ENCODE results near the gene SEMA3A. TPM values are rescaled to one million over a fixed set of nuclear protein-coding genes. Genes with fewer than 3 reads are reported as not detected.

Gene SEMA3A
- total RNA-seq, 4 donors from 2014 or later, result 27.8 to 39.0 (median 34.5) TPM

DNA sequence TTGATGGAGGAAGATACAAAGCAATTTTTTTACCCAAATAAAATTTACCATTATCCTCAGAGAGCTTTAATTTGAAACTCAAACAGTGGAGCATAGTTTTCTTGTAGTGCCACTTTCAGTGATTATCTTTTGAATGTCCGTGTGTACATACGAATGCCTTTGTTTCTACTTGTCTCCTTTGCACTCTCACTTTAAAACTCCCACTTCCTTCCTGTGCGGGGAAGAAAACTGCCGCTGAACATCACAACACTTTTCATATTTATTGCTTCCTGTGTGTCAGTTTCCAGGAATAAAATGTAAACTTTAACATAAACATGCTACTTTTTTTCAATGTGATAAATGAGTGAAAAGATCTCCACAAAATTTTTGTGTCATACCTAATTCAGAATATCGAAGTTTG lies 102.4 kb downstream of the SEMA3A start:
- H3K4me3 ChIP-seq, result peak overlapping the region in 2 of 4 donors; percentile 2 to 7
- no peaks in the 10 kb centered on the region for H3K36me3 ChIP-seq
- H3K27me3 ChIP-seq, result no peaks in the 10 kb centered on the region
- peaks cover 0 to 27% (median 14%) of the 10 kb centered on the region in 4 donors for H3K4me1 ChIP-seq
- 30% methylated on average over 5 of the region's 5 CpGs for WGBS
- H3K9me3 ChIP-seq, result no peaks in the 10 kb centered on the region
- no peak for DNase-seq (ENCODE audit: extremely low spot score)
- no peak for TF ChIP-seq EP300 (IDR thresholded peaks at IDR 0.05)
- TF ChIP-seq POLR2AphosphoS5 (IDR thresholded peaks at IDR 0.05), result no peak
- TF ChIP-seq, protein P1, sequence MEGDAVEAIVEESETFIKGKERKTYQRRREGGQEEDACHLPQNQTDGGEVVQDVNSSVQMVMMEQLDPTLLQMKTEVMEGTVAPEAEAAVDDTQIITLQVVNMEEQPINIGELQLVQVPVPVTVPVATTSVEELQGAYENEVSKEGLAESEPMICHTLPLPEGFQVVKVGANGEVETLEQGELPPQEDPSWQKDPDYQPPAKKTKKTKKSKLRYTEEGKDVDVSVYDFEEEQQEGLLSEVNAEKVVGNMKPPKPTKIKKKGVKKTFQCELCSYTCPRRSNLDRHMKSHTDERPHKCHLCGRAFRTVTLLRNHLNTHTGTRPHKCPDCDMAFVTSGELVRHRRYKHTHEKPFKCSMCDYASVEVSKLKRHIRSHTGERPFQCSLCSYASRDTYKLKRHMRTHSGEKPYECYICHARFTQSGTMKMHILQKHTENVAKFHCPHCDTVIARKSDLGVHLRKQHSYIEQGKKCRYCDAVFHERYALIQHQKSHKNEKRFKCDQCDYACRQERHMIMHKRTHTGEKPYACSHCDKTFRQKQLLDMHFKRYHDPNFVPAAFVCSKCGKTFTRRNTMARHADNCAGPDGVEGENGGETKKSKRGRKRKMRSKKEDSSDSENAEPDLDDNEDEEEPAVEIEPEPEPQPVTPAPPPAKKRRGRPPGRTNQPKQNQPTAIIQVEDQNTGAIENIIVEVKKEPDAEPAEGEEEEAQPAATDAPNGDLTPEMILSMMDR (IDR thresholded peaks at IDR 0.05), result no peak
- no peak for TF ChIP-seq POLR2A (IDR thresholded peaks at IDR 0.05; ENCODE audit: low read depth)
- no peak overlapping the region for H3K27ac ChIP-seq (replicated peaks in 1 of 4)
- intact Hi-C loops (cut with DNase I), result no loop called here

DNA sequence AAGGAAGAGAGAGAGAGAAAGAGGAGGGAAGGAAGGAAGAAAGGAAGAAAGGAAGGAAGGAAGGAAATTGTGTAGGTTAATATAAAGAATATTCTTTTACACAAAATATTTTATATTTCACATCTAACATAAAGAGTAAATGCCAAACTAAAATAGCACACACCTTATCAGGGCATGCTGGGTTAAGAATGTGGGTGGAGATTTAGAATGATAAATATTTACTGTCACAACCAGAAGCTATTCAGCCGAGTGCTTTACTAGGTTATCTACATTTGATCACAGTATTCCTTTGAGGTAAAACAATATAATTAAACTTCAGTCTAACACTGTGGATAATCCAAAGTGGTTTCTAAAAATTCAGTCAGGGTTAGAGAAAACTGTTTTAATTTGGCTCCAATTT lies 103.3 kb downstream of the SEMA3A start:
- Histone ChIP-seq H3K36me3 (no peaks in the 10 kb centered on the region), H3K4me1 (peaks cover 0 to 22% (median 14%) of the 10 kb centered on the region in 4 donors), H3K9me3 (no peaks in the 10 kb centered on the region), H3K4me3 (no peak overlapping the region), H3K27me3 (no peaks in the 10 kb centered on the region), H3K27ac (replicated peaks in 1 of 4) (no peak overlapping the region)
- intact Hi-C loops (cut with DNase I), result no loop called here
- WGBS, result 30% methylated on average over 1 of the region's 1 CpG
- no peak for DNase-seq (ENCODE audit: extremely low spot score)
- TF ChIP-seq, protein P1 (IDR thresholded peaks at IDR 0.05), result no peak
- TF ChIP-seq POLR2A (IDR thresholded peaks at IDR 0.05; ENCODE audit: low read depth), result no peak
- TF ChIP-seq POLR2AphosphoS5 (IDR thresholded peaks at IDR 0.05), result no peak
- TF ChIP-seq EP300 (IDR thresholded peaks at IDR 0.05), result no peak

DNA sequence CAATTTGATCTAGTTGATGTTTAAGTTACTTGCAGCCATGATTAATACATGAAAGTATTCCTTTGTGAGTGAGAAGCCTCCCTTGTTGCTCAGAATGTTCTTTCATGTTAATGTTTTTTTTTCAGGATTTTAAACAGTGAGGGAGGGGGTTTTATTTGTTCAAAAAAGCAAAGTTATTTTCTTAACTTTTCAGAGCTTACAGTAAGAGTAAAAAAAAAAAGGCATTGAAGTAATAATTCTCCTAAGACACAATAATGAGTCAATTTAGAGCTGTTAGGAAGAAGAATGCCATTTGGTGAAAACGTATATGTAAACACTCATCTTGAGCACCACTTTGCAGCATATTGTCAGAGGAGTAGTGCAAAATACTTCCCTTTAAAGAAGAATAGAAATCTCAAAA lies 105.8 kb downstream of the SEMA3A start:
- H3K36me3 ChIP-seq, result no peaks in the 10 kb centered on the region
- no peak overlapping the region for H3K27ac ChIP-seq (replicated peaks in 1 of 4)
- no peaks in the 10 kb centered on the region for H3K9me3 ChIP-seq
- no peak for DNase-seq (ENCODE audit: extremely low spot score)
- TF ChIP-seq, protein P1 (IDR thresholded peaks at IDR 0.05), result no peak
- TF ChIP-seq EP300 (IDR thresholded peaks at IDR 0.05) (no peak), POLR2A (IDR thresholded peaks at IDR 0.05; ENCODE audit: low read depth) (no peak), POLR2AphosphoS5 (IDR thresholded peaks at IDR 0.05) (no peak)
- H3K4me3 ChIP-seq, result no peak overlapping the region
- H3K27me3 ChIP-seq, result no peaks in the 10 kb centered on the region
- H3K4me1 ChIP-seq, result peaks cover 0 to 36% (median 17%) of the 10 kb centered on the region in 4 donors
- intact Hi-C loops (cut with DNase I), result no loop called here
- 59% methylated on average over 1 of the region's 1 CpG for WGBS

DNA sequence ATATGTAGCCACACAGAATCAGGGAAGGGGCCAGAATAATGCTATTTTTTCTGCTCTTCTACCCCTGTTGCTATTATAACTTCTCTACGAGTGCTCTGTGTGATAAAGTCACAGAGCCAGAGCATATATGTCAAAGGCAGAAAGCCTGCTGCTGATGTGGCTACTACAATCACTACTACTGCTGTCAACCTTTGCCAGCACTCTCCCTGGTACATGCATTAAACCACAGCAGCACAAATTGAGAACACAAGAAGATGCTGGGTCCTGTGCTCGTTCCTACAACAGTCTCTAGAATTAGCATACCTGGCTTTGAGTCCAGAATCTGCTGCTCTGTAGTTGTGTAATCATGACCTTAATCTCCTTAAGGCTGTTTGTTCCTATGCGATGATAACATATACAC lies 108.6 kb downstream of the SEMA3A start:
- Histone ChIP-seq H3K27me3 (no peaks in the 10 kb centered on the region), H3K4me1 (peaks cover 0 to 18% (median 3%) of the 10 kb centered on the region in 4 donors), H3K27ac (replicated peaks in 1 of 4) (no peak overlapping the region), H3K9me3 (no peaks in the 10 kb centered on the region), H3K4me3 (no peak overlapping the region), H3K36me3 (no peaks in the 10 kb centered on the region)
- no peak for DNase-seq (ENCODE audit: extremely low spot score)
- intact Hi-C loops (cut with DNase I), result no loop called here
- WGBS, result 80% methylated on average over 3 of the region's 3 CpGs
- TF ChIP-seq EP300 (IDR thresholded peaks at IDR 0.05) (no peak), POLR2AphosphoS5 (IDR thresholded peaks at IDR 0.05) (no peak), POLR2A (IDR thresholded peaks at IDR 0.05; ENCODE audit: low read depth) (no peak)
- TF ChIP-seq, protein P1 (IDR thresholded peaks at IDR 0.05), result no peak

DNA sequence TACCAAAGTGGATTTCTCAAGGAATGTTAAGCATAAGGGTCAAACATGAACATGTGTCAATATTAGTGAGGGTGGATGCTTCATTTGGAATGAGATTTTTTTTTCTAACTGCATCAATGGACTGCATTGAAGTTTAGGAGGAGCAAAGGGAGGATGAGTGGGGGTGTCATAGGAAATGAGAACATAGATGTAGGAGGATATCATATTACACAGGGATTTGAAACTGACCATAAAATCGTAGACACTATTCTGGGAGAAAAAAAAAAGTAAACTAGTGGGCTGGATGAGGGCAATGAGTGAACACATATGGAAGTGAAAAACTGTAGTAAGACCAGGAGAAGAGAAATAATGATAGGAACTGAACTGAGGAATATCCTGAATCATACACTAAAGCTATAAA lies 109.4 kb downstream of the SEMA3A start:
- no peak for TF ChIP-seq EP300 (IDR thresholded peaks at IDR 0.05)
- TF ChIP-seq POLR2A (IDR thresholded peaks at IDR 0.05; ENCODE audit: low read depth), result no peak
- TF ChIP-seq, protein P1 (IDR thresholded peaks at IDR 0.05), result no peak
- no peak for TF ChIP-seq POLR2AphosphoS5 (IDR thresholded peaks at IDR 0.05)
- intact Hi-C loops (cut with DNase I), result no loop called here
- Histone ChIP-seq H3K27me3 (no peaks in the 10 kb centered on the region), H3K9me3 (no peaks in the 10 kb centered on the region), H3K4me3 (no peak overlapping the region), H3K4me1 (peaks cover 0 to 13% (median 3%) of the 10 kb centered on the region in 4 donors), H3K36me3 (no peaks in the 10 kb centered on the region), H3K27ac (replicated peaks in 1 of 4) (no peak overlapping the region)
- no peak for DNase-seq (ENCODE audit: extremely low spot score)
- WGBS, result 22% methylated on average over 1 of the region's 1 CpG
